HG02623 (cell line): ENCODE data around the gene EDN1.

Experiments used
- ATAC-seq: cut with Tn5 transposase; IDR thresholded peaks from one replicate; pipeline ENCODE4 v1.9.1; 2021; ENCODE audit warnings: moderate library complexity; ENCODE audit not compliant: unreplicated experiment

The EDN1 gene

DNA sequence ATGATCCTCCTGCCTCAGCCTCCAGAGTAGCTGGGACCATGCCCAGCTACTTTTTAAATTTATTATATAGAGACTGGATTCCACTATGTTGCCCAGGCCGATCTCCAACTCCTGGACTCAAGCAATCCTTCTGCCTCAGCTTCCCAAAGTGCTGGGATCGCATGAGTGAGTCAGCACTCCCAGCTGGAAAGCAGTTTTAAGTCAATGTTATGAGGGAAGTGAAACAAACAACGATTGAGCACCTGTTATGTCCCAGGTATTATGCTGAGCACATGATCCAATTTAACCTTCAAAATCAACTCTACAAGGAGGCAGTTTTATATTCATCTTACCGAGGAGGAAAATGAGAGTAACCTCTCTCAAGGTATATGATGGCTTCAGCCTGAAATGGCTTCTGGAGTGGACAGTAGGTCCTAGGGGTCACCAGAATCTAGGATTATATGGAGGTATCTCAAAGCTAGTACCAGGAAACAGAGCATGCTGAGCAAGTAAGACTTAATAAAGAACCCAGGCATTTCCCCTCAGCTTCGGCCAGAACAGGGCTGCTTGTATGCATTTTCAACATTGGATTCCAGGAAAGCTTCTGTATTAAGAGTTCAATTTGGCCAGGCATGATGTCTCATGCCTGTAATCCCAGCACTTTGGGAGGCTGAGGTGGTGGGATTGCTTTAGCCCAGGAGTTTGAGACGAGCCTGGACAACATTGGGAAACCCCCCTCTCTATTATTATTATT, 55.0 kb downstream of the EDN1 start:
- no peak for ATAC-seq

- no peak for ATAC-seq
Measured at GRCh38 chr6:12345694-12346058, 55.5 kb downstream of the EDN1 start.
